Adrenal gland (tissue), 12 donors: ENCODE results near the gene SLIT3. TPM values are rescaled to one million over a fixed set of nuclear protein-coding genes. Genes with fewer than 3 reads are reported as not detected.

Source experiments
- DNase-seq, 7 donors: peaks; one replicate each; pipeline ENCODE4 v3.0.0-alpha.2; 2019 to 2020
- H3K27ac ChIP-seq, 5 donors: fragments of 200-600 bp; sonication (generic) in 4 of 5; 1 replicate in 3 of 5; 2 replicates in 2 of 5; pipeline versions ENCODE4 v1.5.1 to v1.8.0; 2016 to 2020; ENCODE audit warnings: mild to moderate bottlenecking in 1 of 5
- H3K27me3 ChIP-seq: fragments of 200-600 bp; 2 replicates; pipeline ENCODE4 v1.8.0; 2021
- H3K36me3 ChIP-seq, 2 donors: fragments of 200-600 bp; replicated peaks in 1 of 2; 1 replicate in 1 of 2; 2 replicates in 1 of 2; pipeline versions ENCODE4 v1.5.1 to v1.8.0; 2018 to 2022
- H3K4me1 ChIP-seq, 2 donors: fragments of 200-600 bp; replicated peaks in 1 of 2; 1 replicate in 1 of 2; 2 replicates in 1 of 2; pipeline versions ENCODE4 v1.5.1 to v1.8.0; 2018 to 2021
- H3K4me3 ChIP-seq, 4 donors: fragments of 200-600 bp; sonication (generic) in 3 of 4; one replicate each; pipeline ENCODE4 v1.5.1; 2016 to 2018
- H3K9me3 ChIP-seq, 3 donors: fragments of 200-600 bp; sonication (generic) in 1 of 3; replicated peaks in 1 of 3; 1 replicate in 2 of 3; 2 replicates in 1 of 3; pipeline versions ENCODE4 v1.5.1 to v1.8.0; 2016 to 2021
- CTCF ChIP-seq, 6 experiments: fragments of 450-650 bp in 4 of 6; fragments of 200-600 bp in 2 of 6; sonication (generic) in 1 of 6; IDR thresholded peaks; 1 replicate in 5 of 6; 2 replicates in 1 of 6; pipeline versions ENCODE4 v1.5.1 to v1.8.0; 2016 to 2021; ENCODE audit warnings: antibody characterized with exemption in 6 of 6, mild to moderate bottlenecking in 2 of 6, moderate library complexity in 1 of 6
- POLR2A ChIP-seq, 2 donors: fragments of 450-650 bp; IDR thresholded peaks; one replicate each; pipeline ENCODE4 v1.6.1; 2017; ENCODE audit warnings: antibody characterized with exemption in 2 of 2, mild to moderate bottlenecking in 2 of 2, moderate library complexity in 1 of 2
- WGBS, 4 donors: extraction: QIAGEN DNeasy Blood & Tissue Kit in 2 of 4; methylation state at CpG; one replicate each; pipeline versions ENCODE4 v1.1.5 to v1.1.7; 2013 to 2017; 5-methylcytosine and 5-hydroxymethylcytosine counted together
- intact Hi-C, 2 donors: fragments of 100-400 bp; cut with DNase I; formaldehyde crosslinking; loops; one replicate each; pipeline versions ENCODE4 v1.14.1 to v1.15.0; 2022 to 2023
- polyA plus RNA-seq, 3 donors: library from polyadenylated mRNA; stranded (reverse); fragments of 200-250 nt in 2 of 3; fragments of 350-450 nt in 1 of 3; fragmentation: Illumina TruSeq in 1 of 3; extraction: RNeasy Lipid Tissue Mini Kit (QIAGEN cat#74804) in 1 of 3; gene quantifications; one replicate each; pipeline ENCODE4 v1.2.3, GENCODE V29; 2013 to 2014
- total RNA-seq, 9 donors: library from RNA; depleted of rRNA in 4 of 9; stranded (reverse); fragments of >200 nt in 4 of 9; fragments of 120-200 nt in 1 of 9; fragmentation: NEBNext Ultra II Directional in 1 of 9; extraction: Animal tissue kit (Norgen Biotek cat#: 25700) in 1 of 9; gene quantifications; one replicate each; pipeline versions ENCODE4 v1.1.0 to v1.2.4, GENCODE V29; 2013 to 2023
- donor health status: healthy with polysubstance abuse.
- donor health status: Bipolar disorder and iron deficiency.
- donor health status: DM: yes; HTN: yes; CAD: no.
- donor health status: DM: no; HTN: no; CAD: no.
- donor health status: DM: no; HTN: no; CAD: no.
- donor health status: DM: yes; HTN: yes; CAD: no.

The SLIT3 gene
- total and polyA plus RNA-seq, 12 donors, result 10.0 to 94.1 (median 32.8) TPM

GRCh38 chr5:168863021-168863420 lies 437.9 kb downstream of the SLIT3 start:
- H3K27me3 ChIP-seq, result no peaks in the 10 kb centered on the region
- H3K4me3 ChIP-seq, result no peak overlapping the region
- TF ChIP-seq POLR2A (IDR thresholded peaks at IDR 0.05), result no peak
- TF ChIP-seq CTCF (IDR thresholded peaks at IDR 0.05), result no peak
- H3K4me1 ChIP-seq, result no peaks in the 10 kb centered on the region
- no peaks in the 10 kb centered on the region for H3K9me3 ChIP-seq
- DNase-seq, result no peak
- H3K27ac ChIP-seq, result no peak overlapping the region
- intact Hi-C loops, result no loop called here
- WGBS, 4 donors, result 72 to 77% (median 75%) methylated on average over 5 of the region's 5 CpGs
- no peaks in the 10 kb centered on the region for H3K36me3 ChIP-seq

GRCh38 chr5:168860503-168860902 lies 440.4 kb downstream of the SLIT3 start:
- H3K4me3 ChIP-seq, result no peak overlapping the region
- H3K36me3 ChIP-seq, result no peaks in the 10 kb centered on the region
- 86 to 100% (median 90%) methylated on average over 1 of the region's 1 CpG for WGBS, 4 donors
- H3K9me3 ChIP-seq, result no peaks in the 10 kb centered on the region
- H3K4me1 ChIP-seq, result no peaks in the 10 kb centered on the region
- no peak overlapping the region for H3K27ac ChIP-seq
- TF ChIP-seq POLR2A (IDR thresholded peaks at IDR 0.05) (no peak), CTCF (IDR thresholded peaks at IDR 0.05) (no peak)
- no peak for DNase-seq
- H3K27me3 ChIP-seq, result no peaks in the 10 kb centered on the region
- intact Hi-C loops, result no loop called here

DNA sequence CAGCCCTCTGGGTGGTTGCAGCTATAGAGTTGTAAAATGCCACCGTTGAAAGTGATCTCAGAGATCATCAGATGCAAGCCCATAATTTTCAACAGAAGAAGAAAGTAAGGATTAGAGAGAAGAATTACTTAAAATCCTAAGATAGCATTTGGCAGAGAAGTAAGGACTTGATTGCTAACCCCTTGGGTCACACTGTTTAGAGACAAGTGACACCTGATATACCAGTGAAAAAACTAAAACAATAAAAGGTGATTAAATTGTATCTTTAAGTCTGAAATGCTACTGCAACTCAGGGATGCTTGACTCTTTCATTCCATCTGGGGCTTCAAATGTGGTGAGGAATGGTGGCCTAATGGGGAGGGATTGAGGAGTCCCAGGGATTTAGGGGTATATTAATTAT lies 440.9 kb downstream of the SLIT3 start:
- WGBS, 4 donors, result 51 to 74% (median 58%) methylated on average over 1 of the region's 1 CpG
- intact Hi-C loops, result no loop called here

DNA sequence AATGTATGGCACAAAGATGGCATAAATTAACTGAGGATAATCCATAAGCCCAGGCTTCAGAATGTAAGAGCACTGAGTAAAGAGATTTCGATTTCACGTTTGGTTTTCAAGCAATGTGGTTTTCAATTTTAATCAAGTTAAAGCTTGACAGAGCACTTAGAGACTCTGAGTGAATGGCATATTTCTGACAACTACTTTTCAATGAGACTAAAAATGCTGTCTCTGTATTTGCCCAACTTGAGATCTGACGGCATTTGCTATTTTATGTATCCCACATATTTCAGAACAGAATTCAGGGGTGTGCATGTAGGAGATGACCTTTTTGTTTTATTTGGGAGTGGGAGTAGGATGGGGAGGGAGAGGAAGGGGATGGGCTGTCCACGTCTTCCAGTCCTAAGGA lies 441.5 kb downstream of the SLIT3 start:
- intact Hi-C loops, result no loop called here
- H3K4me3 ChIP-seq, result no peak overlapping the region

More for the DNA sequence above, 440.9 kb downstream of the SLIT3 start:
- no peak for TF ChIP-seq POLR2A (IDR thresholded peaks at IDR 0.05)
- TF ChIP-seq CTCF (IDR thresholded peaks at IDR 0.05), result no peak
- H3K36me3 ChIP-seq, result no peaks in the 10 kb centered on the region
- no peak for DNase-seq
- no peaks in the 10 kb centered on the region for H3K27me3 ChIP-seq
- no peaks in the 10 kb centered on the region for H3K9me3 ChIP-seq
- H3K27ac ChIP-seq, result no peak overlapping the region
- H3K4me1 ChIP-seq, result no peaks in the 10 kb centered on the region
- H3K4me3 ChIP-seq, result no peak overlapping the region

More for the DNA sequence above, 441.5 kb downstream of the SLIT3 start:
- DNase-seq, result no peak
- TF ChIP-seq POLR2A (IDR thresholded peaks at IDR 0.05), result no peak
- no peak for TF ChIP-seq CTCF (IDR thresholded peaks at IDR 0.05)
- Histone ChIP-seq H3K4me1 (no peaks in the 10 kb centered on the region), H3K9me3 (no peaks in the 10 kb centered on the region), H3K27ac (no peak overlapping the region), H3K27me3 (no peaks in the 10 kb centered on the region), H3K36me3 (no peaks in the 10 kb centered on the region)
- 72 to 84% (median 78%) methylated on average over 4 of the region's 4 CpGs for WGBS, 4 donors
